Motor neuron (in vitro differentiated cells): Measurements from ENCODE around the gene PRM1. TPM values are rescaled to one million over a fixed set of nuclear protein-coding genes. Genes with fewer than 3 reads are reported as not detected.
A peak's percentile ranks its signal among the peaks of the same experiment; 100 is the strongest.

Experiments used
- ATAC-seq, 8 experiments: fragments of 200-7000 bp; cut with Tn5 transposase; replicated peaks in 6 of 8; 2 replicates each; pipeline ENCODE4 v1.8.0; 2021; ENCODE audit warnings: mild to moderate bottlenecking in 8 of 8, moderate library complexity in 8 of 8
- H3K27ac ChIP-seq, 2 donors: fragments of 250-450 bp; sonication (Bioruptor Pico); 2 replicates each; pipeline ENCODE4 v1.9.0; 2021; ENCODE audit warnings: antibody characterized with exemption in 2 of 2, mild to moderate bottlenecking in 2 of 2, moderate library complexity in 1 of 2
- H3K4me1 ChIP-seq, 2 donors: fragments of 250-450 bp; sonication (Bioruptor Pico); replicated peaks in 1 of 2; 2 replicates each; pipeline ENCODE4 v1.6.1; 2021; ENCODE audit warnings: antibody characterized with exemption in 2 of 2, mild to moderate bottlenecking in 2 of 2, moderate library complexity in 1 of 2
- H3K4me3 ChIP-seq, 5 donors: fragments of 250-450 bp; sonication (Bioruptor Pico); 2 replicates each; pipeline ENCODE4 v1.9.0; 2021; ENCODE audit warnings: antibody characterized with exemption in 5 of 5, mild to moderate bottlenecking in 5 of 5, moderate library complexity in 4 of 5
- WGBS, 10 experiments: fragments of 450-650 bp; shearing (Covaris generic); methylation state at CpG; one replicate each; pipeline ENCODE4 v1.0.0; 2022; 5-methylcytosine and 5-hydroxymethylcytosine counted together
- in situ Hi-C, 9 experiments: fragments of 400-800 bp; cut with MboI; loops; one replicate each; pipeline ENCODE4 v1.15.0; 2021; ENCODE audit warnings: low sequenced_read_pairs in 9 of 9, low pct_unique_long_range_greater_than_20kb in 2 of 9; ENCODE audit not compliant: unreplicated experiment in 9 of 9
- total RNA-seq, 8 experiments: library from RNA; unstranded; fragments of 300-600 nt; gene quantifications; 2 replicates each; pipeline versions ENCODE4 v1.2.3 to v1.2.4, GENCODE V29; 2022

The PRM1 gene
- total RNA-seq, 8 experiments from 2014 or later: not detected

- H3K27ac ChIP-seq: no peak overlapping the region
- no peaks in the 10 kb centered on the region for H3K4me1 ChIP-seq
- H3K4me3 ChIP-seq: no peak overlapping the region
- in situ Hi-C loops: no loop called here
- WGBS, 10 experiments: 100% methylated on average over 1 to 2 of the region's 2 CpGs; no CpG with 5 or more reads in 6 of the 10 experiments
- no peak for ATAC-seq
Measured at GRCh38 chr16:11289202-11289601, 8.1 kb upstream of the PRM1 start.

GRCh38 chr16:11285842-11286241, 4.7 kb upstream of the PRM1 start:
- in situ Hi-C loops: no loop called here
- WGBS, 10 experiments: 43 to 100% (median 92%) methylated on average over 1 to 2 of the region's 2 CpGs; no CpG with 5 or more reads in 5 of the 10 experiments
- Histone ChIP-seq H3K4me3 (no peak overlapping the region), H3K4me1 (no peaks in the 10 kb centered on the region), H3K27ac (no peak overlapping the region)
- ATAC-seq: no peak

GRCh38 chr16:11283820-11284248, 2.7 kb upstream of the PRM1 start:
- H3K27ac ChIP-seq: no peak overlapping the region
- 0 to 100% (median 70%) methylated on average over 1 to 4 of the region's 4 CpGs; no CpG with 5 or more reads in 3 of the 10 experiments for WGBS, 10 experiments
- H3K4me3 ChIP-seq: no peak overlapping the region
- peak in 1 of 8 experiments; percentile 13 for ATAC-seq
- in situ Hi-C loops: no loop called here
- H3K4me1 ChIP-seq: no peaks in the 10 kb centered on the region

- Histone ChIP-seq H3K27ac (no peak overlapping the region), H3K4me1 (peaks cover 0 to 2% of the 10 kb centered on the region in 2 donors), H3K4me3 (no peak overlapping the region)
- ATAC-seq: no peak
- in situ Hi-C loops: no loop called here
- WGBS, 10 experiments: 65 to 100% (median 88%) methylated on average over 1 to 5 of the region's 7 CpGs; no CpG with 5 or more reads in 4 of the 10 experiments
Measured at GRCh38 chr16:11278681-11279628, 2.2 kb downstream of the PRM1 start.

GRCh38 chr16:11277607-11278337, 3.4 kb downstream of the PRM1 start:
- in situ Hi-C loops: no loop called here
- WGBS, 10 experiments: 66 to 100% (median 87%) methylated on average over 2 to 11 of the region's 12 CpGs; no CpG with 5 or more reads in 3 of the 10 experiments

GRCh38 chr16:11276896-11277593, 4.1 kb downstream of the PRM1 start:
- Histone ChIP-seq H3K27ac (no peak overlapping the region), H3K4me3 (no peak overlapping the region), H3K4me1 (peaks cover 3 to 5% of the 10 kb centered on the region in 2 donors)
- ATAC-seq: no peak
- in situ Hi-C loops: no loop called here
- 50 to 100% (median 89%) methylated on average over 1 to 7 of the region's 11 CpGs; no CpG with 5 or more reads in 3 of the 10 experiments for WGBS, 10 experiments

More at GRCh38 chr16:11277607-11278337, 3.4 kb downstream of the PRM1 start:
- ATAC-seq: no peak
- H3K4me3 ChIP-seq: no peak overlapping the region
- no peak overlapping the region for H3K27ac ChIP-seq
- H3K4me1 ChIP-seq: peaks cover 3 to 5% of the 10 kb centered on the region in 2 donors

- Histone ChIP-seq H3K4me1 (peaks cover 3 to 5% of the 10 kb centered on the region in 2 donors), H3K4me3 (no peak within 1 kb of the TSS), H3K27ac (no peak within 1 kb of the TSS)
- in situ Hi-C loops: no loop called here
- no peak for ATAC-seq
- WGBS, 10 experiments: 80 to 100% (median 98%) methylated on average over 1 to 10 of the region's 26 CpGs; no CpG with 5 or more reads in 2 of the 10 experiments
Measured at GRCh38 chr16:11276143-11276895, 4.8 kb downstream of the PRM1 start, which contains the start of gene PRM2. PRM2 (minus strand) TSS chr16:11276480; CDS start chr16:11276370, 110 bp downstream.

- H3K27ac ChIP-seq: no peak overlapping the region
- WGBS, 10 experiments: 42 to 88% (median 70%) methylated on average over 2 to 3 of the region's 7 CpGs; no CpG with 5 or more reads in 6 of the 10 experiments
- peaks cover 3 to 5% of the 10 kb centered on the region in 2 donors for H3K4me1 ChIP-seq
- no peak overlapping the region for H3K4me3 ChIP-seq
- no peak for ATAC-seq
- in situ Hi-C loops: loop anchor here in 5 of 9 experiments (25.0 kb wide), 1 partner anchor 313 kb away; no protein-coding TSS in a partner anchor
Measured at GRCh38 chr16:11274964-11275363, 6.2 kb downstream of the PRM1 start.

- peaks cover 3 to 5% of the 10 kb centered on the region in 2 donors for H3K4me1 ChIP-seq
- peak in 3 of 8 experiments; percentile 21 to 55 (median 28) for ATAC-seq
- H3K4me3 ChIP-seq: no peak overlapping the region
- in situ Hi-C loops: loop anchor here in 5 of 9 experiments (25.0 kb wide), 1 partner anchor 312 kb away; no protein-coding TSS in a partner anchor
- H3K27ac ChIP-seq: no peak overlapping the region
- WGBS, 10 experiments: 20 to 83% (median 50%) methylated on average over 1 to 2 of the region's 3 CpGs; no CpG with 5 or more reads in 4 of the 10 experiments
Measured at GRCh38 chr16:11273721-11274324, 7.3 kb downstream of the PRM1 start.

- in situ Hi-C loops: loop anchor here in 5 of 9 experiments (25.0 kb wide), 1 partner anchor 311 kb away; no protein-coding TSS in a partner anchor
Measured at GRCh38 chr16:11272921-11273720, 8.0 kb downstream of the PRM1 start, which contains the start of gene PRM3. PRM3 (minus strand) TSS chr16:11273629; CDS start chr16:11273595, 34 bp downstream.

More at GRCh38 chr16:11272921-11273720, 8.0 kb downstream of the PRM1 start, which contains the start of gene PRM3:
- H3K4me3 ChIP-seq: no peak within 1 kb of the TSS
- 80 to 100% (median 88%) methylated on average over 1 to 10 of the region's 30 CpGs; no CpG with 5 or more reads in 3 of the 10 experiments for WGBS, 10 experiments
- no peak within 1 kb of the TSS for H3K27ac ChIP-seq
- peaks cover 3 to 5% of the 10 kb centered on the region in 2 donors for H3K4me1 ChIP-seq
- ATAC-seq: no peak
